D721Med (cell line): Measurements from ENCODE around the gene TMOD2.

Experiments used
- DNase-seq: peaks from one replicate; pipeline ENCODE4 v3.0.0; 2011; ENCODE audit warnings: low spot score; ENCODE audit not compliant: insufficient read length
- FAIRE-seq: peaks from 2 replicates; lab custom pipeline; 2011; peaks lifted over from hg19 to GRCh38; lab: Jason Lieb, UNC
- TF ChIP-seq, protein P1 (sequence below): IDR thresholded peaks from 2 replicates; pipeline ENCODE4 v1.5.1; 2012; ENCODE audit warnings: mild to moderate bottlenecking, control low read depth; ENCODE audit not compliant: insufficient read depth; ENCODE audit errors: missing control alignments

Gene TMOD2

DNA sequence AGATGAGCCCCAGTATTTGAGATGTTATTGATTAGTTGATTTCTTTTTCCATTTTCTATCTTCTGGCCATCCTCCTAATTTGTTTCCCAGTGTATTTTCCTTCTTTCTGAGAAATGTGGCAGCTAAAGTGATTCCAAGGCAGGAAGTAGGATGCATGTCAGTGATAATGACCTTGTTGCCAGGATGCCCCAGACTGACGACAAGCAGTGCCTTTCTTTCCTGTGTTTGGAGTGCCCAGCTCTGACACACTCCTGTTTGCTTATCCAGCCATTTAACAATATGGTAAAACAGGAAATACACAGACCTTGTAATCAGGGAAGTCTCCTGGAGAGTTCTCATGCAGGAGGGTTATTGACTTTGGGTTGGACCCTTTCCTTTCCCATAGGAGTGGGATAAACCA lies 20.4 kb downstream of the TMOD2 start:
- TF ChIP-seq, protein P1, sequence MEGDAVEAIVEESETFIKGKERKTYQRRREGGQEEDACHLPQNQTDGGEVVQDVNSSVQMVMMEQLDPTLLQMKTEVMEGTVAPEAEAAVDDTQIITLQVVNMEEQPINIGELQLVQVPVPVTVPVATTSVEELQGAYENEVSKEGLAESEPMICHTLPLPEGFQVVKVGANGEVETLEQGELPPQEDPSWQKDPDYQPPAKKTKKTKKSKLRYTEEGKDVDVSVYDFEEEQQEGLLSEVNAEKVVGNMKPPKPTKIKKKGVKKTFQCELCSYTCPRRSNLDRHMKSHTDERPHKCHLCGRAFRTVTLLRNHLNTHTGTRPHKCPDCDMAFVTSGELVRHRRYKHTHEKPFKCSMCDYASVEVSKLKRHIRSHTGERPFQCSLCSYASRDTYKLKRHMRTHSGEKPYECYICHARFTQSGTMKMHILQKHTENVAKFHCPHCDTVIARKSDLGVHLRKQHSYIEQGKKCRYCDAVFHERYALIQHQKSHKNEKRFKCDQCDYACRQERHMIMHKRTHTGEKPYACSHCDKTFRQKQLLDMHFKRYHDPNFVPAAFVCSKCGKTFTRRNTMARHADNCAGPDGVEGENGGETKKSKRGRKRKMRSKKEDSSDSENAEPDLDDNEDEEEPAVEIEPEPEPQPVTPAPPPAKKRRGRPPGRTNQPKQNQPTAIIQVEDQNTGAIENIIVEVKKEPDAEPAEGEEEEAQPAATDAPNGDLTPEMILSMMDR = no peak
- FAIRE-seq (no peak), DNase-seq (no peak)

DNA sequence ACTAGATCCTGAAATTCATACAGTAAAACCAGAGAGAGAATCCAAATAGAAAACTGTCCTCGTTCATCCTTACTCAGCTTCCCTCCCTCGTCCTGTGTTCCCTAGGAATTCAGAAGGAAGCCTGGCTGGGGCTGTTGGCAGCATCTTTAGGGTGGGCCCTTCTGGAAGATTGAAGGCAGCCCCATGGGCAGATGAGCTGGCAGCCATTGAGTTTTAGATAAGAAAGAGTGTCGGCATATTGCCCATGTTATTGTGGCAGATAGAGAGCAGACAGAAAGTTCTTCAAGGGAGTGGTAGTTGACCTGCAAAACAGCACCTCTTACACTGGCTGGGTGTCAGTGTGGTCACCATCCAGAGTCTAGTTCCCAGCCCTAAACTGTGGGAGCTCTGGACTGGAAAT lies 23.5 kb downstream of the TMOD2 start:
- FAIRE-seq (no peak), DNase-seq (no peak)
- TF ChIP-seq, protein P1 = no peak

DNA sequence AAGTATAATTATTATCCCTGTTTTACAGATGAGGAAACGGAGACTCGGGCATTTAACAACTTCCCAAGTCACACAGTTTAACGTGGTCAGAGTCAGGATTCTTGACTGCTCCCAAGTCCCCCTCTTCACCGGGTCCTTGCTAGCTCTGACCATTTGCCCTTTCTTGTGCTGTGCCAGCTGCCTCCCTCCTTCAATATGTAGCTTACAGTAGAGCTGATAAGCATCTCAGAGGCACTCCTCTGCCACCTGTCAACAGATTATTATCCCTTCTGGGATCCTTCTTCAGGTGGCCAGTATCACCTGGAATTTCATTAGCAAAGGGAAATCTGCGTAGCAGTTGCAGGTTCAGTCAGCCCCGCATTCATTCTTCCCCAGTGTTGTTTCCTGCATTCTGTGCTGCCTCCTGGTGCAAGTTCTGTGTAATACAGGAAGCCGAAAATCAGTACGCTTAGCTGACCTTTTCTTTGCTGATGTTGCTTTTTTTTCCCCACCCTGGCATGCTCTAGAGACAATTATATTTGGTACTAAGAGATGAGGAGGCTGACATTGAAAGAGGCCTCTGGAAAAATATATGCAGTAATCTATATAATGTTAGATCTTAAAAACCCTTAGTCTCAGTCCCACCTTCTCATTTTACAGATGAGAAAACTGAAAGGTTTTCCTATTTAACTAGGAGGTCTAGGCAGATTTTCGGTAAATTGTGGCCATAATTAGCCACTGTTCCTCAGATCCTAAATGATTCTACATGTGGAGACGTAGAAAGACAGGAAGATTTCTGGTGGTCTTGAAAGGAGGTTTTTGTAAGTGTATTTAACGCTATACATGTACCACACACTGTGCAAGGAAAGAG lies 24.8 kb downstream of the TMOD2 start:
- TF ChIP-seq, protein P1 = peak; percentile 83
- no peak for DNase-seq
- FAIRE-seq = peak; percentile 60

DNA sequence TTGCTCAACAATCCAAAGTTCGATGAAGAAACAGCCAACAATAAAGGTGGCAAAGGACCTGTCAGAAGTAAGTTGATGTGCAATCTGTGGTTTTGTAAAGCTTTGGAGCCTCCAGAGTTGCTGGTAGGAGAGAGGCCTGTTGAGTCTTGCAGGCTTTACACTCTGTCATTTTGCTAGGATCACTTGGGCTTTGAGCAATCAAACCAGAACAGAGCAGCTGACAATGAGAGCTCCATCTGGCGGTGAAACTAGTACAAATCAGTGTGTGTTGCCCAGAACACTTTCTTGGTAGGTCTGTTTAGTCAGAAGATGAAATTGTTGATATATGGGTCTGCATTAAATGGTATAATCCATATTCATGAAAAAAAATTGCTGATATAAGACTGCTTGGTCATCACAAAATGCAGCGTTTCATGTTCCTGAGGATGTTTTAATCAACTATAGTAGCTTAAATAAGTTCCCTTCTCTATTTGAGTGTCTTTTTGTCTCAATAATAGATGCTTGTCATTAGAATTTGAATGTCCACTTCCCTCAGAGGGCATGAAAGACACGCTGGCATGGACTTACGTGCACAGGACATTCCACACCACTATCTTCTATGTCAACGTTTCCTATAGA lies 25.7 kb downstream of the TMOD2 start:
- TF ChIP-seq, protein P1 = peak; percentile 80
- peak; percentile 27 for DNase-seq
- peak; percentile 29 for FAIRE-seq

DNA sequence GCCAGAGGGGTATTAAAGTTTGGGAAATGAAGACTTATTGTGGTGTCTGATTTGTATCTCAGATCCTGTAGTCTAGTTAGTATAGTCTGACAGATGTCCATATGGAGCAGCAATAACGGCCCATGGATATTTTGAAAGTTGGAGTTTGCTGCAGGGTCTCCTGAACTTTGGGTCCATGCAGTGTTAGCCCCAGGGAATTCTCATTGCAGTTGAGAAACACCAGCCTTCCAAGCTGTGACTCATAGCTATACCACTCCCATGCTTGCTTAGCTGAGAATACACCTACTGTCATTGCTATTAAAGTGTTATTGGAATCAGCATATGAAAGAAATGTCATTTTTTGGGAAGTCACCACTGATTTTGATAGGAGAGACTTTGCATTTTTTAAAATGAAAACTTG lies 29.2 kb downstream of the TMOD2 start:
- DNase-seq = no peak
- FAIRE-seq = no peak
- TF ChIP-seq, protein P1 = no peak

DNA sequence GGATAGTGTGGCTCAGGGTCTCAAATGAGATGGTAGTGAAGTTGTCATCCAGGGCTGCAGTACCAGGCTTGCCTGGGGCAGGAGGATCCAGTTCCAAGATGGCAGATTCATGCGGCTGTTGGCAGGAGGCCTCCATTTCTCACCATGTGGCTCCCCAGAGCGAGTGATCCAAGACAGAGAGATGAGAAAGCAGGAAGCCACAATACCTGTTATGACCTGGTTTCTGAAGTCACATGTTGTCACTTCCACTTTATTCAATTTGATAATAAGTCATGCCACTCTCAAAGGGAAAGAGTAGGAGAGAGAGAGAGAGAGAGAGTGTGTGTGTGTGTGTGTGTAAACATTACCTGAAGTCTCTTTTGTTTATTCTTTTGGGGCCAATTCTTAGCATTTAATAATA lies 30.1 kb downstream of the TMOD2 start:
- no peak for FAIRE-seq
- no peak for DNase-seq
- TF ChIP-seq, protein P1 = no peak
